ENCODE data around the gene SENP3. TPM values are rescaled to one million over a fixed set of nuclear protein-coding genes. Genes with fewer than 3 reads are reported as not detected.

Gene SENP3
- total and polyA plus RNA-seq, 4 donors: 4.9 to 29.2 (median 19.7) TPM

GRCh38 chr17:7558544-7559319 lies 3.0 kb upstream of the SENP3 start, which contains the start of gene TNFSF13:
TSS of gene TNFSF13 (plus strand) at chr17:7558750. CDS start at chr17:7559040, 290 bp downstream.
- H3K4me1 ChIP-seq (ENCODE audit: control insufficient read depth in 4 of 4, insufficient read depth in 4 of 4, low read length in 3 of 4): peaks cover 10 to 52% (median 38%) of the 10 kb centered on the region in 4 donors
- peak within 1 kb of the TSS in 1 of 2 donors; percentile 76 for H3K9ac ChIP-seq (ENCODE audit: low read depth in 1 of 2, low read length in 2 of 2)
- no peaks in the 10 kb centered on the region for H3K36me3 ChIP-seq (ENCODE audit: control insufficient read depth in 4 of 4, insufficient read depth in 3 of 4, low read depth in 1 of 4, low read length in 3 of 4)
- no peak for DNase-seq (ENCODE audit: low spot score)
- 53% methylated on average over 16 of the region's 16 CpGs for WGBS
- H3K27me3 ChIP-seq (ENCODE audit: control insufficient read depth in 4 of 4, insufficient read depth in 4 of 4, low read length in 3 of 4): no peaks in the 10 kb centered on the region
- H3K9me3 ChIP-seq (ENCODE audit: control insufficient read depth in 4 of 4, low read length in 3 of 4): no peaks in the 10 kb centered on the region
- H3K4me3 ChIP-seq (ENCODE audit: low read depth in 1 of 3, low read length in 3 of 3): peak within 1 kb of the TSS in 2 of 3 donors; percentile 0 to 31
- peak within 1 kb of the TSS; percentile 79 to 94 for H3K27ac ChIP-seq (ENCODE audit: low read depth in 1 of 2, low read length in 2 of 2)
- TF ChIP-seq NR2F2 (IDR thresholded peaks at IDR 0.05) (peak; percentile 58), EGR1 (IDR thresholded peaks at IDR 0.05; ENCODE audit: low read depth in 2 of 2) (no peak)

DNA sequence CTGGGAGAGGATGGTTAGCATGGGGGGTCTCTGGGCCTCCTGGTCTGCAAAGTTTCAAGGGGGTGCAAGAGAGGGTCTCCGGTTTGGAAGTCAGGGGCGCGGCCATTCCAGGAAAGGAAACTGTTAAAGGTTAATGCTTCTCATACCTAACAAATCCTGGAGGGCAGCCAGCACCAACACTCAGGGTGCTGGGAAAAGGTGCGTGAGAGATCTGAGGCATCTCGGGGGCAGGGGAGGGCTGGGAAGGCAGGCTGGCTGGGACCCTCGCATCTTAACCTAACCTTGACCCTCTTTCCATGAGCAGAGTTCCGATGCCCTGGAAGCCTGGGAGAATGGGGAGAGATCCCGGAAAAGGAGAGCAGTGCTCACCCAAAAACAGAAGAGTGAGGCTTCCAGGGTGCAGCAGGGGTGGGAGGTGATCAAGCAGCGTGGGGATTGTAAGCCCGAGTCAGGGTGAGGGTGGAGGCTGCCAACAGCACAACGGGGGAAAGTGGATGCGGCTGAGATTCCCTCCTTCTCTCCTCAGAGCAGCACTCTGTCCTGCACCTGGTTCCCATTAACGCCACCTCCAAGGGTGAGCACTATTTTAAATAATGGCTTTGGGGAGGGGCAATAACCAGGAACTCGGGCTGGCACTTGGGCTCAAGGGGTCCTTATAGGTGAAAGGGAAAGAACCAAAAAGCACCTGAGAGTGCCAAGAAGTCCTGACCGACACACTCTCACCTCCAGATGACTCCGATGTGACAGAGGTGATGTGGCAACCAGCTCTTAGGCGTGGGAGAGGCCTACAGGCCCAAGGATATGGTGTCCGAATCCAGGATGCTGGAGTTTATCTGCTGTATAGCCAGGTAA lies 2.2 kb upstream of the SENP3 start:
- 70% methylated on average over 18 of the region's 18 CpGs for WGBS
- TF ChIP-seq HNF4G (IDR thresholded peaks at IDR 0.05) (no peak), GABPA (IDR thresholded peaks at IDR 0.05 in 1 of 2, conservative IDR thresholded peaks at IDR 0.05 in 1 of 2) (no peak), SP1 (IDR thresholded peaks at IDR 0.05) (no peak), EGR1 (IDR thresholded peaks at IDR 0.05; ENCODE audit: low read depth in 2 of 2) (no peak), RXRA (IDR thresholded peaks at IDR 0.05) (no peak), RAD21 (IDR thresholded peaks at IDR 0.05) (no peak), FOXA2 (IDR thresholded peaks at IDR 0.05) (no peak), NR2F2 (IDR thresholded peaks at IDR 0.05) (no peak)
- H3K27ac ChIP-seq (ENCODE audit: low read depth in 1 of 2, low read length in 2 of 2): peak overlapping the region; percentile 79 to 94
- H3K36me3 ChIP-seq (ENCODE audit: control insufficient read depth in 4 of 4, insufficient read depth in 3 of 4, low read depth in 1 of 4, low read length in 3 of 4): peaks cover 0 to 8% (median 0%) of the 10 kb centered on the region in 4 donors
- H3K9ac ChIP-seq (ENCODE audit: low read depth in 1 of 2, low read length in 2 of 2): peak overlapping the region in 1 of 2 donors; percentile 76
- peaks cover 10 to 55% (median 41%) of the 10 kb centered on the region in 4 donors for H3K4me1 ChIP-seq (ENCODE audit: control insufficient read depth in 4 of 4, insufficient read depth in 4 of 4, low read length in 3 of 4)
- no peaks in the 10 kb centered on the region for H3K27me3 ChIP-seq (ENCODE audit: control insufficient read depth in 4 of 4, insufficient read depth in 4 of 4, low read length in 3 of 4)
- no peak for DNase-seq (ENCODE audit: low spot score)
- H3K9me3 ChIP-seq (ENCODE audit: control insufficient read depth in 4 of 4, low read length in 3 of 4): no peaks in the 10 kb centered on the region
- no peak overlapping the region for H3K4me3 ChIP-seq (ENCODE audit: low read depth in 1 of 3, low read length in 3 of 3)

GRCh38 chr17:7560172-7561027 lies 1.3 kb upstream of the SENP3 start:
- no peaks in the 10 kb centered on the region for H3K27me3 ChIP-seq (ENCODE audit: control insufficient read depth in 4 of 4, insufficient read depth in 4 of 4, low read length in 3 of 4)
- WGBS: 31% methylated on average over 22 of the region's 22 CpGs
- DNase-seq (ENCODE audit: low spot score): peak; percentile 73
- no peaks in the 10 kb centered on the region for H3K9me3 ChIP-seq (ENCODE audit: control insufficient read depth in 4 of 4, low read length in 3 of 4)
- no peak overlapping the region for H3K4me3 ChIP-seq (ENCODE audit: low read depth in 1 of 3, low read length in 3 of 3)
- peak overlapping the region; percentile 8 to 19 for H3K27ac ChIP-seq (ENCODE audit: low read depth in 1 of 2, low read length in 2 of 2)
- peaks cover 10 to 55% (median 41%) of the 10 kb centered on the region in 4 donors for H3K4me1 ChIP-seq (ENCODE audit: control insufficient read depth in 4 of 4, insufficient read depth in 4 of 4, low read length in 3 of 4)
- peaks cover under 1 to 17% (median 5%) of the 10 kb centered on the region in 4 donors for H3K36me3 ChIP-seq (ENCODE audit: control insufficient read depth in 4 of 4, insufficient read depth in 3 of 4, low read depth in 1 of 4, low read length in 3 of 4)
- peak overlapping the region in 1 of 2 donors; percentile 35 for H3K9ac ChIP-seq (ENCODE audit: low read depth in 1 of 2, low read length in 2 of 2)
- TF ChIP-seq RXRA (IDR thresholded peaks at IDR 0.05) (no peak), ZBTB33 (IDR thresholded peaks at IDR 0.05) (no peak), NR2F2 (IDR thresholded peaks at IDR 0.05) (no peak), YY1 (IDR thresholded peaks at IDR 0.05) (no peak), FOXA2 (IDR thresholded peaks at IDR 0.05) (no peak), HNF4G (IDR thresholded peaks at IDR 0.05) (no peak), TAF1 (conservative IDR thresholded peaks at IDR 0.05) (no peak), SP1 (IDR thresholded peaks at IDR 0.05) (no peak), FOXA1 (IDR thresholded peaks at IDR 0.05) (no peak), RAD21 (IDR thresholded peaks at IDR 0.05) (peak in 1 of 2 donors; percentile 51), JUND (IDR thresholded peaks at IDR 0.05) (no peak), EGR1 (IDR thresholded peaks at IDR 0.05; ENCODE audit: low read depth in 2 of 2) (no peak), HNF4A (conservative IDR thresholded peaks at IDR 0.05) (no peak), GABPA (IDR thresholded peaks at IDR 0.05 in 1 of 2, conservative IDR thresholded peaks at IDR 0.05 in 1 of 2) (no peak)
- TF ChIP-seq, protein P1, sequence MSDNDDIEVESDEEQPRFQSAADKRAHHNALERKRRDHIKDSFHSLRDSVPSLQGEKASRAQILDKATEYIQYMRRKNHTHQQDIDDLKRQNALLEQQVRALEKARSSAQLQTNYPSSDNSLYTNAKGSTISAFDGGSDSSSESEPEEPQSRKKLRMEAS (IDR thresholded peaks at IDR 0.05): no peak
- TF ChIP-seq, protein P2, sequence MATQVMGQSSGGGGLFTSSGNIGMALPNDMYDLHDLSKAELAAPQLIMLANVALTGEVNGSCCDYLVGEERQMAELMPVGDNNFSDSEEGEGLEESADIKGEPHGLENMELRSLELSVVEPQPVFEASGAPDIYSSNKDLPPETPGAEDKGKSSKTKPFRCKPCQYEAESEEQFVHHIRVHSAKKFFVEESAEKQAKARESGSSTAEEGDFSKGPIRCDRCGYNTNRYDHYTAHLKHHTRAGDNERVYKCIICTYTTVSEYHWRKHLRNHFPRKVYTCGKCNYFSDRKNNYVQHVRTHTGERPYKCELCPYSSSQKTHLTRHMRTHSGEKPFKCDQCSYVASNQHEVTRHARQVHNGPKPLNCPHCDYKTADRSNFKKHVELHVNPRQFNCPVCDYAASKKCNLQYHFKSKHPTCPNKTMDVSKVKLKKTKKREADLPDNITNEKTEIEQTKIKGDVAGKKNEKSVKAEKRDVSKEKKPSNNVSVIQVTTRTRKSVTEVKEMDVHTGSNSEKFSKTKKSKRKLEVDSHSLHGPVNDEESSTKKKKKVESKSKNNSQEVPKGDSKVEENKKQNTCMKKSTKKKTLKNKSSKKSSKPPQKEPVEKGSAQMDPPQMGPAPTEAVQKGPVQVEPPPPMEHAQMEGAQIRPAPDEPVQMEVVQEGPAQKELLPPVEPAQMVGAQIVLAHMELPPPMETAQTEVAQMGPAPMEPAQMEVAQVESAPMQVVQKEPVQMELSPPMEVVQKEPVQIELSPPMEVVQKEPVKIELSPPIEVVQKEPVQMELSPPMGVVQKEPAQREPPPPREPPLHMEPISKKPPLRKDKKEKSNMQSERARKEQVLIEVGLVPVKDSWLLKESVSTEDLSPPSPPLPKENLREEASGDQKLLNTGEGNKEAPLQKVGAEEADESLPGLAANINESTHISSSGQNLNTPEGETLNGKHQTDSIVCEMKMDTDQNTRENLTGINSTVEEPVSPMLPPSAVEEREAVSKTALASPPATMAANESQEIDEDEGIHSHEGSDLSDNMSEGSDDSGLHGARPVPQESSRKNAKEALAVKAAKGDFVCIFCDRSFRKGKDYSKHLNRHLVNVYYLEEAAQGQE (IDR thresholded peaks at IDR 0.05): no peak

All from liver (tissue), 9 donors.